Neural cell (in vitro differentiated cells): ENCODE measurements around the gene RALGDS. TPM values are rescaled to one million over a fixed set of nuclear protein-coding genes. Genes with fewer than 3 reads are reported as not detected.

ENCODE experiments used
- H2AFZ ChIP-seq: fragments of 200-600, 300-800 bp; sonication (generic), shearing (Covaris generic); 2 replicates; pipeline ENCODE4 v1.6.0; 2014; ENCODE audit warnings: low read depth, mild to moderate bottlenecking, antibody characterized with exemption, low read length, moderate library complexity
- H3F3A ChIP-seq: fragments of 200-600 bp; shearing (Covaris generic); 2 replicates; pipeline ENCODE4 v1.6.1; 2016; ENCODE audit warnings: mild to moderate bottlenecking, moderate library complexity, mixed read lengths, antibody characterized with exemption, low read length; ENCODE audit not compliant: insufficient read depth, poor library complexity, severe bottlenecking
- H3K27ac ChIP-seq: fragments of 200-600, 300-800 bp; sonication (generic), shearing (Covaris generic); 2 replicates; pipeline ENCODE4 v1.5.1; 2014; ENCODE audit warnings: mild to moderate bottlenecking, low read length, moderate library complexity
- H3K27me3 ChIP-seq: fragments of 300-800, 200-600 bp; sonication (generic), shearing (Covaris generic); 2 replicates; pipeline ENCODE4 v1.6.0; 2014; ENCODE audit warnings: mild to moderate bottlenecking, low read depth, low read length, moderate library complexity; ENCODE audit not compliant: insufficient read depth
- H3K36me3 ChIP-seq: fragments of 300-800, 200-600 bp; sonication (generic), shearing (Covaris generic); 2 replicates; pipeline ENCODE4 v1.5.1; 2014; ENCODE audit warnings: mild to moderate bottlenecking, antibody characterized with exemption, low read length, moderate library complexity; ENCODE audit not compliant: insufficient read depth
- H3K4me2 ChIP-seq: fragments of 300-800, 200-600 bp; sonication (generic), shearing (Covaris generic); 2 replicates; pipeline ENCODE4 v1.6.0; 2014; ENCODE audit warnings: mild to moderate bottlenecking, low read length
- H3K4me3 ChIP-seq: fragments of 300-800, 200-600 bp; sonication (generic), shearing (Covaris generic); 2 replicates; pipeline ENCODE4 v1.5.1; 2014; ENCODE audit warnings: mild to moderate bottlenecking, low read length, moderate library complexity
- H3K79me2 ChIP-seq: fragments of 200-600 bp; shearing (Covaris generic); replicated peaks from 2 replicates; pipeline ENCODE4 v1.6.0; 2014; ENCODE audit warnings: mild to moderate bottlenecking, low read length, moderate library complexity; ENCODE audit not compliant: insufficient read depth
- H3K9ac ChIP-seq: fragments of 300-800, 200-600 bp; sonication (generic), shearing (Covaris generic); 2 replicates; pipeline ENCODE4 v1.6.1; 2016; ENCODE audit warnings: mild to moderate bottlenecking, low read length, mixed read lengths
- H3K9me2 ChIP-seq: fragments of 200-600 bp; shearing (Covaris generic); 2 replicates; pipeline ENCODE4 v1.6.1; 2016; ENCODE audit warnings: mild to moderate bottlenecking, low read length, mixed read lengths; ENCODE audit not compliant: insufficient read depth
- H3K9me3 ChIP-seq: fragments of 200-600, 300-800 bp; sonication (generic), shearing (Covaris generic); 2 replicates; pipeline ENCODE4 v1.6.1; 2016; ENCODE audit warnings: mild to moderate bottlenecking, mixed run types, low read length, moderate library complexity, mixed read lengths
- H4K20me1 ChIP-seq: fragments of 200-600 bp; shearing (Covaris generic); 2 replicates; pipeline ENCODE4 v1.6.1; 2016; ENCODE audit warnings: mild to moderate bottlenecking, mixed run types; ENCODE audit not compliant: insufficient read depth
- EP300 ChIP-seq: fragments of 450-650 bp; conservative IDR thresholded peaks from 2 replicates; pipeline ENCODE4 v1.6.1; 2014; ENCODE audit warnings: antibody characterized with exemption, mild to moderate bottlenecking, moderate library complexity; ENCODE audit not compliant: poor library complexity, severe bottlenecking
- EZH2 ChIP-seq: fragments of 200-600, 300-800 bp; shearing (Covaris generic), sonication (generic); IDR thresholded peaks from 2 replicates; pipeline ENCODE4 v1.6.1; 2014; ENCODE audit warnings: antibody characterized with exemption, low read length, borderline replicate concordance, mild to moderate bottlenecking; ENCODE audit not compliant: insufficient read depth, poor library complexity, severe bottlenecking
- MXI1 ChIP-seq: fragments of 450-650 bp; conservative IDR thresholded peaks from 2 replicates; pipeline ENCODE4 v1.6.1; 2014; ENCODE audit warnings: antibody characterized with exemption, mild to moderate bottlenecking; ENCODE audit not compliant: poor library complexity, severe bottlenecking
- POLR2AphosphoS5 ChIP-seq: IDR thresholded peaks from 2 replicates; pipeline ENCODE4 v1.6.1; 2012
- RAD21 ChIP-seq: fragments of 450-650 bp; conservative IDR thresholded peaks from 2 replicates; pipeline ENCODE4 v1.6.1; 2014; ENCODE audit warnings: antibody characterized with exemption, mild to moderate bottlenecking, moderate library complexity
- SMC3 ChIP-seq: fragments of 450-650 bp; conservative IDR thresholded peaks from 2 replicates; pipeline ENCODE4 v1.6.1; 2014; ENCODE audit warnings: antibody characterized with exemption, mild to moderate bottlenecking, moderate library complexity; ENCODE audit not compliant: poor library complexity
- TAF1 ChIP-seq: IDR thresholded peaks from 2 replicates; pipeline ENCODE4 v1.6.1; 2012; ENCODE audit warnings: low read depth
- polyA plus RNA-seq: library from polyadenylated mRNA; depleted of rRNA; stranded (reverse); fragments of >200 nt; gene quantifications from 2 replicates; pipeline ENCODE4 v1.2.3, GENCODE V29; 2014
- TF ChIP-seq, protein P1 (sequence below): IDR thresholded peaks from 2 replicates; pipeline ENCODE4 v1.6.1; 2012; ENCODE audit warnings: borderline replicate concordance
- TF ChIP-seq, protein P2 (sequence below): fragments of 450-650 bp; IDR thresholded peaks from 2 replicates; pipeline ENCODE4 v1.5.1; 2014; ENCODE audit warnings: antibody characterized with exemption, mild to moderate bottlenecking, moderate library complexity; ENCODE audit not compliant: poor library complexity, severe bottlenecking

RALGDS gene
- polyA plus RNA-seq, 1 donor from 2014 or later, result 174 TPM

DNA sequence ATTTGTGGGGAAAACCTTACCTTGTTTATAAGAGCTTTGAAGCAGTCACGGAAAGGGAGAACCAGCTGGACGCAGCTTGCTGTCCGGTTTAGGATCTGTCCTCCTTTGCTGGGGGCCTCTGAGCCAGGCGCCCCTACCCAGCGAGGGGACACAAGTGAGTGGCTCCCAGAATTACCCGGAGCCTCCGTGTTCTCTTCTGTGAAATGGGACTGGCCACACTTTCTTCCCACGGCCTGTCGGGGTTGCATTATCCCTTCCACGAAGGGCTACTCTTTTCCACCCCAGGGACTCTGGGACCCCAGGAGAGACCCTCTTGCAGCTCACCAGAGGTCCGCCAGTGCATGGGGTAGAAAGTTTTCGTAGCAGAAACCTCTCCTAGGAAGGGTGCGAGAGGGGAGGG, 43.2 kb upstream of the RALGDS start:
- Histone ChIP-seq H3K27me3 (peaks cover 9% of the 10 kb centered on the region), H2AFZ (no peak overlapping the region), H3K4me3 (no peak overlapping the region), H3K9me3 (no peaks in the 10 kb centered on the region), H3K27ac (no peak overlapping the region), H3K36me3 (no peaks in the 10 kb centered on the region), H3K4me2 (no peak overlapping the region), H3K79me2 (no peaks in the 10 kb centered on the region), H3F3A (no peaks in the 10 kb centered on the region), H3K9ac (no peak overlapping the region), H3K9me2 (no peaks in the 10 kb centered on the region), H4K20me1 (no peaks in the 10 kb centered on the region)
- TF ChIP-seq, protein P1, sequence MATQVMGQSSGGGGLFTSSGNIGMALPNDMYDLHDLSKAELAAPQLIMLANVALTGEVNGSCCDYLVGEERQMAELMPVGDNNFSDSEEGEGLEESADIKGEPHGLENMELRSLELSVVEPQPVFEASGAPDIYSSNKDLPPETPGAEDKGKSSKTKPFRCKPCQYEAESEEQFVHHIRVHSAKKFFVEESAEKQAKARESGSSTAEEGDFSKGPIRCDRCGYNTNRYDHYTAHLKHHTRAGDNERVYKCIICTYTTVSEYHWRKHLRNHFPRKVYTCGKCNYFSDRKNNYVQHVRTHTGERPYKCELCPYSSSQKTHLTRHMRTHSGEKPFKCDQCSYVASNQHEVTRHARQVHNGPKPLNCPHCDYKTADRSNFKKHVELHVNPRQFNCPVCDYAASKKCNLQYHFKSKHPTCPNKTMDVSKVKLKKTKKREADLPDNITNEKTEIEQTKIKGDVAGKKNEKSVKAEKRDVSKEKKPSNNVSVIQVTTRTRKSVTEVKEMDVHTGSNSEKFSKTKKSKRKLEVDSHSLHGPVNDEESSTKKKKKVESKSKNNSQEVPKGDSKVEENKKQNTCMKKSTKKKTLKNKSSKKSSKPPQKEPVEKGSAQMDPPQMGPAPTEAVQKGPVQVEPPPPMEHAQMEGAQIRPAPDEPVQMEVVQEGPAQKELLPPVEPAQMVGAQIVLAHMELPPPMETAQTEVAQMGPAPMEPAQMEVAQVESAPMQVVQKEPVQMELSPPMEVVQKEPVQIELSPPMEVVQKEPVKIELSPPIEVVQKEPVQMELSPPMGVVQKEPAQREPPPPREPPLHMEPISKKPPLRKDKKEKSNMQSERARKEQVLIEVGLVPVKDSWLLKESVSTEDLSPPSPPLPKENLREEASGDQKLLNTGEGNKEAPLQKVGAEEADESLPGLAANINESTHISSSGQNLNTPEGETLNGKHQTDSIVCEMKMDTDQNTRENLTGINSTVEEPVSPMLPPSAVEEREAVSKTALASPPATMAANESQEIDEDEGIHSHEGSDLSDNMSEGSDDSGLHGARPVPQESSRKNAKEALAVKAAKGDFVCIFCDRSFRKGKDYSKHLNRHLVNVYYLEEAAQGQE, result no peak
- TF ChIP-seq, protein P2, sequence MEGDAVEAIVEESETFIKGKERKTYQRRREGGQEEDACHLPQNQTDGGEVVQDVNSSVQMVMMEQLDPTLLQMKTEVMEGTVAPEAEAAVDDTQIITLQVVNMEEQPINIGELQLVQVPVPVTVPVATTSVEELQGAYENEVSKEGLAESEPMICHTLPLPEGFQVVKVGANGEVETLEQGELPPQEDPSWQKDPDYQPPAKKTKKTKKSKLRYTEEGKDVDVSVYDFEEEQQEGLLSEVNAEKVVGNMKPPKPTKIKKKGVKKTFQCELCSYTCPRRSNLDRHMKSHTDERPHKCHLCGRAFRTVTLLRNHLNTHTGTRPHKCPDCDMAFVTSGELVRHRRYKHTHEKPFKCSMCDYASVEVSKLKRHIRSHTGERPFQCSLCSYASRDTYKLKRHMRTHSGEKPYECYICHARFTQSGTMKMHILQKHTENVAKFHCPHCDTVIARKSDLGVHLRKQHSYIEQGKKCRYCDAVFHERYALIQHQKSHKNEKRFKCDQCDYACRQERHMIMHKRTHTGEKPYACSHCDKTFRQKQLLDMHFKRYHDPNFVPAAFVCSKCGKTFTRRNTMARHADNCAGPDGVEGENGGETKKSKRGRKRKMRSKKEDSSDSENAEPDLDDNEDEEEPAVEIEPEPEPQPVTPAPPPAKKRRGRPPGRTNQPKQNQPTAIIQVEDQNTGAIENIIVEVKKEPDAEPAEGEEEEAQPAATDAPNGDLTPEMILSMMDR, result no peak

DNA sequence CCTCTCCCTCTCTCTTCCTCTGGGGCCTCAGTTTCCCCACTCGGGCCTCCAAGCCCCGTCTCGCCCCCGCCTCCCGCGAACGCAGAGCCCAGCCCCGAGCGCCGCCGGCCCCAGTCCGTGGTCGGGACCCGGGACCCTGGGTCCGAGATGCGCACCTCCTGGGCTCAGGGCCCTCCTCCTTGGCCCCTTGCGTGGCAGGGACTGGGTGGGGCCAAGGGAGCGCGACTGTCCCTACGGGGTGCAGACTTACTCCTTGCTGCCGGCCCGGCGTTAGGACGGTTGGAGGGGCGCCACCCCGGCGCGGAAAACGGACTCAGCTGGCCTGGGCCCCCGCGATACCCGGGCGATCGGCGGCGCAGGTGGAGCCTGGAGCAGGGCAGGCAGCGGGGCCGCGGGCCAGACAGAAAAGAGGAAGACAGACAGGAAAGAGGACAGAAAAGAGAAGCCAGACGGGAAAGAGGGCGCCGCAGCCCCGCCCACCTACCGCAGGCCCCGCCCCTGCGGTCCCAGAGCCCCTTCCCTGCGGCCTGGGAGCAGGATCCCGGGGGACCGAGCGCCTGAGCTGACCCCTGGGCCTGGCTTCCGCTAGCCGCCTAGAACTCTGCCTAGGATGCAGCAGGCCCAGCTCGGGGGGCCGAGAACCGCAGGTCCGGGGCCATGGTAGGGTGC, 42.6 kb upstream of the RALGDS start, which contains the start of gene GBGT1:
Gene GBGT1 (minus strand): TSS at position 411 of the 669 bp plus-strand sequence. CDS start 1,502 bp downstream, outside the sequence.
- H3K9ac ChIP-seq, result no peak within 1 kb of the TSS
- no peak within 1 kb of the TSS for H3K27ac ChIP-seq

More for the DNA sequence above, 42.6 kb upstream of the RALGDS start, which contains the start of gene GBGT1:
- H3K79me2 ChIP-seq, result no peaks in the 10 kb centered on the region
- no peak within 1 kb of the TSS for H2AFZ ChIP-seq
- no peaks in the 10 kb centered on the region for H3K9me3 ChIP-seq
- H3K4me3 ChIP-seq, result peak within 1 kb of the TSS; percentile 30
- H3F3A ChIP-seq, result no peaks in the 10 kb centered on the region
- peaks cover 9% of the 10 kb centered on the region for H3K27me3 ChIP-seq
- H3K4me2 ChIP-seq, result no peak within 1 kb of the TSS
- TF ChIP-seq, protein P2, result no peak
- no peak for TF ChIP-seq RAD21
- no peak for TF ChIP-seq MXI1
- no peak for TF ChIP-seq SMC3
- TF ChIP-seq, protein P1, result no peak
- no peak for TF ChIP-seq EZH2
- TF ChIP-seq EP300, result no peak
- no peak for TF ChIP-seq POLR2AphosphoS5
- TF ChIP-seq TAF1, result no peak
- no peaks in the 10 kb centered on the region for H3K36me3 ChIP-seq
- no peaks in the 10 kb centered on the region for H3K9me2 ChIP-seq
- H4K20me1 ChIP-seq, result no peaks in the 10 kb centered on the region
